ENCODE measurements around the gene MAP3K20. TPM values are rescaled to one million over a fixed set of nuclear protein-coding genes. Genes with fewer than 3 reads are reported as not detected.

The MAP3K20 gene
- total RNA-seq, 1 experiment from 2014 or later = 15.2 TPM

DNA sequence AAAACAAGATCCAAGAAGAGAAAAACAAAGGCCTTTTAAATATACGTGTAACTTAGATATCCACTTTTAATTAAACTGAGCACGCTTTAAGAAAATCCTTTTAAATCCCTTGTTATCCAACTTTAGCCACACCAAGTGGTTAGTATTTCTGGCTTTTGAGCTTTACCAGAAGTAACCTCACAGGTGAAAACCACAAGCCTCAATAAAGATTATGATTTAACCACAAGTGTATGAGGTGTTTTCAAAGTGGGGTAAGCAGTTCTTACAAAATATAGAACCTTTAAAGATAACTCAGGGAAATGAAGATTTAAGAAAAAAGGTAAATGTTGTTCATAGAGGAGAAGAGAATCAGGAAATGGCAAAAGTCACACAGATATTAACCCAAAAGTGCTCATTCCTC is 220.6 kb downstream of the MAP3K20 start (continued):
- TF ChIP-seq, protein P1, sequence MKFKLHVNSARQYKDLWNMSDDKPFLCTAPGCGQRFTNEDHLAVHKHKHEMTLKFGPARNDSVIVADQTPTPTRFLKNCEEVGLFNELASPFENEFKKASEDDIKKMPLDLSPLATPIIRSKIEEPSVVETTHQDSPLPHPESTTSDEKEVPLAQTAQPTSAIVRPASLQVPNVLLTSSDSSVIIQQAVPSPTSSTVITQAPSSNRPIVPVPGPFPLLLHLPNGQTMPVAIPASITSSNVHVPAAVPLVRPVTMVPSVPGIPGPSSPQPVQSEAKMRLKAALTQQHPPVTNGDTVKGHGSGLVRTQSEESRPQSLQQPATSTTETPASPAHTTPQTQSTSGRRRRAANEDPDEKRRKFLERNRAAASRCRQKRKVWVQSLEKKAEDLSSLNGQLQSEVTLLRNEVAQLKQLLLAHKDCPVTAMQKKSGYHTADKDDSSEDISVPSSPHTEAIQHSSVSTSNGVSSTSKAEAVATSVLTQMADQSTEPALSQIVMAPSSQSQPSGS (CRISPR knock-in tag; IDR thresholded peaks at IDR 0.05; ENCODE audit: borderline replicate concordance, low read depth) = no peak
- TF ChIP-seq E2F1 (CRISPR knock-in tag; IDR thresholded peaks at IDR 0.05) = no peak
- no peak for TF ChIP-seq ZNF121 (CRISPR knock-in tag; IDR thresholded peaks at IDR 0.05)
- TF ChIP-seq ZNF219 (CRISPR knock-in tag; IDR thresholded peaks at IDR 0.05; ENCODE audit: borderline replicate concordance) = no peak
- no peak for TF ChIP-seq CREB1 (CRISPR knock-in tag; IDR thresholded peaks at IDR 0.05)
- no peak for TF ChIP-seq TEAD4 (CRISPR knock-in tag; IDR thresholded peaks at IDR 0.05)
- TF ChIP-seq AFF4 (CRISPR knock-in tag; IDR thresholded peaks at IDR 0.05; ENCODE audit: borderline replicate concordance) = no peak
- TF ChIP-seq, protein P2, sequence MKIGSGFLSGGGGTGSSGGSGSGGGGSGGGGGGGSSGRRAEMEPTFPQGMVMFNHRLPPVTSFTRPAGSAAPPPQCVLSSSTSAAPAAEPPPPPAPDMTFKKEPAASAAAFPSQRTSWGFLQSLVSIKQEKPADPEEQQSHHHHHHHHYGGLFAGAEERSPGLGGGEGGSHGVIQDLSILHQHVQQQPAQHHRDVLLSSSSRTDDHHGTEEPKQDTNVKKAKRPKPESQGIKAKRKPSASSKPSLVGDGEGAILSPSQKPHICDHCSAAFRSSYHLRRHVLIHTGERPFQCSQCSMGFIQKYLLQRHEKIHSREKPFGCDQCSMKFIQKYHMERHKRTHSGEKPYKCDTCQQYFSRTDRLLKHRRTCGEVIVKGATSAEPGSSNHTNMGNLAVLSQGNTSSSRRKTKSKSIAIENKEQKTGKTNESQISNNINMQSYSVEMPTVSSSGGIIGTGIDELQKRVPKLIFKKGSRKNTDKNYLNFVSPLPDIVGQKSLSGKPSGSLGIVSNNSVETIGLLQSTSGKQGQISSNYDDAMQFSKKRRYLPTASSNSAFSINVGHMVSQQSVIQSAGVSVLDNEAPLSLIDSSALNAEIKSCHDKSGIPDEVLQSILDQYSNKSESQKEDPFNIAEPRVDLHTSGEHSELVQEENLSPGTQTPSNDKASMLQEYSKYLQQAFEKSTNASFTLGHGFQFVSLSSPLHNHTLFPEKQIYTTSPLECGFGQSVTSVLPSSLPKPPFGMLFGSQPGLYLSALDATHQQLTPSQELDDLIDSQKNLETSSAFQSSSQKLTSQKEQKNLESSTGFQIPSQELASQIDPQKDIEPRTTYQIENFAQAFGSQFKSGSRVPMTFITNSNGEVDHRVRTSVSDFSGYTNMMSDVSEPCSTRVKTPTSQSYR (CRISPR knock-in tag; IDR thresholded peaks at IDR 0.05) = no peak
- no peak for TF ChIP-seq ARID4B (CRISPR knock-in tag; IDR thresholded peaks at IDR 0.05; ENCODE audit: borderline replicate concordance)
- no peak for TF ChIP-seq FOXP4 (CRISPR knock-in tag; IDR thresholded peaks at IDR 0.05)

Measured in WTC11 (cell line).